Stimulated activated CD8-positive, alpha-beta memory T cell treated with anti-CD3 and anti-CD28 coated beads, Interleukin-4, amount 100 ng/mL, for 1 hour (primary cell): ENCODE measurements around the gene CLDN25.

Experiments used
- DNase-seq, 2 donors: peaks; one replicate each; pipeline ENCODE4 v3.0.0-alpha.2; 2020; ENCODE audit warnings: low read depth in 2 of 2, low spot score in 1 of 2

The CLDN25 gene

DNA sequence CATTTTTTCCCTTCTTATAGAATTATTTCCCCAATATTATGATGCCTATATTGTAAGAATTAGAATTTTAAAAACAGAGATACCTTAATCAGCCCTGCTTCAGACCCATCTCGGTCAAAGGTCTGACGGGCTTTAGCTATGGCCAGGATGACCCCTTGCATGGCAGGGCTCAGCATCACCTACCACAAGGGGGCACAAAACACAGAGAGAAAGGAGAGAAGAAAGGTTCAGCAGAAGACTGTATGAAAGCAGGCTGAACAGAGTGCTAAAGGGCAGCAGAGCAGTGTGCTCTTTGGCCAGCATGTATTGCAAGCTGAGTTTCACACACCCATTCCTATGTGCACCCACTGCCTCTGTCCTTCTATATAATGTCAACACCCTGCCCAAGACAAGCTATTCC, 26.8 kb downstream of the CLDN25 start:
- no peak for DNase-seq

DNA sequence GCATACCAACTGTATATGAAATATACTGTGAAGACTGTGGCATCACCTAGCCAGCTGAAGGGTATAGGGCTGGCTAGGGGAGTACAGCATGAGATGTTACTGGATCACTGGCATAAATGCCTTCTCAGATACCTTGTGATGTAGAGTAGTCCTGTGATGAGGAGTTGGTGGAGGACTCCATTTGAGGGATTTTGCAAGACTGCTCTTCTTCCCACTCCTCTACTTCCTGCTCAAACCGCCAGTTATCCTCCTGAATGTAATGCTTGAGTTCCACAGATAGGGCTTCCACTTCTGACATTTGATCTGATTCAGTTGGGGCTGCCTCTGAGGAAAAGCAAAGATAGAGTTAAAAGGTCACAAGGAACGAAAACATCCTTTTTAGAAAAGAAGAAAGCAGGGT, 29.3 kb downstream of the CLDN25 start:
- no peak for DNase-seq

DNA sequence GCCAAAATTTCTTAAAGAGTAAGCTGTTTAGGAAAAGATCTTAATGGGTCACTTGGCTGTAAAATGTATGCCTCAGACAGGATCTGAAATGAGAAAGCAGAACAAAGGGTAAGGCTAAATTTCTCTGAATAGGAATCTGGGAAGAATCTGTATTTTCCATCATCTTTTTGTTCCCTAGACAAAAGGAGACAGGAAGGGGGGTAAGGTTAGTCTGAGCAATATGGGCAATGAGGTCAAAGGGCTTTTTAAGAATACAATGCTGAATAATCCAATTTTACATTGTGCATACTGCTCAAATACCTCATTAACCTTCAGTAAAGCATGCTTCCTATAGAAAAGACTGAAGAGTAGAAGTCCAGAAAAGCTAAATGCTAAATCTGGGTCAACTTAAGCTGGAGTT, 34.6 kb downstream of the CLDN25 start:
- DNase-seq: no peak

DNA sequence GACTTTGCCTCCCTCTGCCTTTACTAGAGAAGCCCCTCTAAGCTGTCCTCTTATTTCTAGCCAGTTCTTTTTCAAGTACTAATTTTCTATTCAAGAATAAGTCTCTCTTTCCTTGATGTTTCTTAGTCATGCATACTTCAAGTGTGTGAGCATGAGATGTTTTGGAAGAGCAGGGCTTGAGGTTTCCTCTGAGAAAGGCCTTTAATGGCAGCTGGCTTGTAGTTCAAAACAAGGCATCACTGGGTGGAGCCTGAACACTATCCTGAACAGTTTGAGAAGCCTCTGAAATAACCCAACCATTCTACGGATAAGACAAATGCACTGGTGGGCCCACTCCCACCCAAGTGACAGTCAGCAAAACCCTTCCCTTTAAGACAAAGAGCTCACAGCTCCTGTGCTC, 37.6 kb downstream of the CLDN25 start:
- DNase-seq: no peak

DNA sequence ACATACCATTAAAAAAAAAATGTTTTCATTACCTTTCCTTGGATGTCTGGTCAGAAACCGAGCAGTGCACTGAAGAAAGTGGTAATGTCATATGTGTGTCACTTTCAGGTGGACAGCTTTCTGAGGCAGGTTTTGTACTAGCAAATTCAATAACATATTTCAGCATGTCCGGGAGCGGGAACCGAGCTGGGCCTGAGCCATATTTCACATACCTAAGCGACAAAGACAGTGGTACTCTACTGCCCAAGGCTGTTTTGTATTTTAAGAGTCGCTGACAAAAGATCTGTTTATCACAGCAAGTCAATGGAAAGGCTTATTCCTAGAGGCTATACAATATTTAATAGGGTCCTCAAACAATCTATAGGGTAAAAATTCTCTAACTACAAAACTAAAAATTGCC, 38.0 kb downstream of the CLDN25 start:
- DNase-seq: no peak

DNA sequence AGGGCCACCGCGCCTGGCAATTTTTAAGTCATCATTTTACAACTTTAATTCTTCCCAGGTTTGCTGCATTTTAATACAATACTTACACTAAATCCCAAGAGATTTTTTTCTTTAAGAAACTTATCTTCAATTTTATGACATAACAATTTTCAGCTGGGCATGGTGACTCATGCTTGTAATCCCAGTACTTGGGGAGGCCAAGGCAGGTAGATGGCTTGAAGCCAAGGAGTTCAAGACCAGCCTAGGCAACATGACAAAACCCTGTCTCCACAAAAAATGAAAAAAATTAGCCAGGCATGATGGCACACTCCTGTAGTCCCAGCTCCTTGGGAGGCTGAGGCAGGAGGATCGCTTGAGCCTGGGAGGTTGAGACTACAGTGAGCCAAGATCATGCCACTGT, 38.8 kb downstream of the CLDN25 start:
- no peak for DNase-seq

DNA sequence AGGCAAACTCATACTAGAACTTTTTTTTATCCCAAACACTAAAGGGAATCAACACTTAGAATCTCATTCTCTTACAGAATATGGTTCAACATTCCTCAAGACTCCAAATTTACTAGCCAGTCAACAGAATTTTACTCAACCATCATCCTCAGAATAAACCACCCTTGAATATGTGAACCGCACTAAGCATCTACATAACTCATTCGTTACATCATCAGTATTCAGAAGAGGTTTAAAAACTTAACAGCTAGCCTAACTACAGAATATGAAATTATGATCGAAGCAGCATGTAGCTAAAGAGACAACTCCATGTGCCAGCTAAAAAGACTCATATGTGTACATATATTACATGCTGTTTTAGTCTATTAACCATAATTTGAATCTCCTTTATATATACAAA, 47.9 kb downstream of the CLDN25 start:
- no peak for DNase-seq

DNA sequence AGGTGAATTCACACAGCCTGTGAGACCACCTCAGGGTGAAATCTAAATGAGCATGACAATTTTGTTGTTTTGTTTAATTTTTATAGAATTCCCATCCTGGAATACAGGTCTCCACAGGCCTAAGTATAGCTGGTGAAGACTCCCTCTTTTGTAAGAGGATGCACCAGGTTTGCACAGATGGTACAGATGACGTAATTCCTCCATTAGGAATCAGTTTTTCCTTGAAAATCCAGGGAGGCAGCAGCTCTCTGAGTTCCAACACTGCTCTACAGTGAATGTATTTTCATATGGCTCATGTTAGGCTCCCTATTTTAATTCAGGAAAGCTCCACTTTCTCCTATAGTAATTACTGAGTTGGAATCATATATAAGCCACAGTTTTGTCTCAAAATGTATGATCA, 48.6 kb downstream of the CLDN25 start:
- no peak for DNase-seq

DNA sequence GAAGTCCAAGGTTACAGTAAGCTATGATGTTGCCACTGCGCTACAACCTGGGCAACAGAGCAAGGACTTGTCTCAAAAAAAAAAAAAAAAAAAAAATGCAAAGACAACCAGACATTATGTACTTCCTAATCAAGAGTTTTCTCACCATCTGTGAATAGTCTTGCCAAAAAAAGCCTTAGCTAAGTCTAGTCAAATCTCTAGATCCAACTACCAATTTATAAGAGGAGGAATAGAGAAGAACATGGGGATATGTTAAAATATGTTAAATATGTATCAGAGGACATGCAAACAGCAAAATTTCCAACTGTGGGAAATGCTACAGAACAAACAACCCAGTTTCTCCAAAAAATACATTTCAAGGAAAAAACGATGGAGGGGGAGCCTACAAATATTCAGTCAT, 50.2 kb downstream of the CLDN25 start:
- DNase-seq: no peak
